DOHH2 (cell line): ENCODE data around the gene ZNF442.

ENCODE experiments used
- EZH2phosphoT487 ChIP-seq: fragments of 200-600 bp; sonication (generic); IDR thresholded peaks from 2 replicates; pipeline ENCODE4 v1.6.1; 2017; ENCODE audit warnings: borderline replicate concordance, mild to moderate bottlenecking, antibody characterized with exemption, low read length, moderate library complexity, mixed read lengths
- TF ChIP-seq, protein P1 (sequence below): fragments of 200-600 bp; sonication (generic); IDR thresholded peaks from one replicate; pipeline ENCODE4 v1.5.1; 2014; ENCODE audit warnings: antibody characterized with exemption, mild to moderate bottlenecking, low read depth, low read length; ENCODE audit not compliant: poor library complexity, severe bottlenecking

DNA sequence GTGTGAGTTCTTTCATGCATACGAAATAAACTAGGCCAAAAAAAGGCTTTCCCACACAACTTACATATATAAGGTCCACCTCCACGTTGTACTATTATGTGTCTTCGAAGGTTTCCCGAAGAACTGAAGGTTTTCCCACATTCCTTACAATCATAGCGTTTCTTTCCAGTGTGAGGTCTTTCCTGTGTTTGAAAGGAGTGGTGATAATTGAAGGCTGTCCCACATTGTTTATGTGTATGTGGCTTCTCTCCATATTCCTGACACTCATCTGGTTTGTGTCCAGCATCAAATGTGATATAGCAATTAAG lies 14.6 kb downstream of the ZNF442 start:
- TF ChIP-seq, protein P1, sequence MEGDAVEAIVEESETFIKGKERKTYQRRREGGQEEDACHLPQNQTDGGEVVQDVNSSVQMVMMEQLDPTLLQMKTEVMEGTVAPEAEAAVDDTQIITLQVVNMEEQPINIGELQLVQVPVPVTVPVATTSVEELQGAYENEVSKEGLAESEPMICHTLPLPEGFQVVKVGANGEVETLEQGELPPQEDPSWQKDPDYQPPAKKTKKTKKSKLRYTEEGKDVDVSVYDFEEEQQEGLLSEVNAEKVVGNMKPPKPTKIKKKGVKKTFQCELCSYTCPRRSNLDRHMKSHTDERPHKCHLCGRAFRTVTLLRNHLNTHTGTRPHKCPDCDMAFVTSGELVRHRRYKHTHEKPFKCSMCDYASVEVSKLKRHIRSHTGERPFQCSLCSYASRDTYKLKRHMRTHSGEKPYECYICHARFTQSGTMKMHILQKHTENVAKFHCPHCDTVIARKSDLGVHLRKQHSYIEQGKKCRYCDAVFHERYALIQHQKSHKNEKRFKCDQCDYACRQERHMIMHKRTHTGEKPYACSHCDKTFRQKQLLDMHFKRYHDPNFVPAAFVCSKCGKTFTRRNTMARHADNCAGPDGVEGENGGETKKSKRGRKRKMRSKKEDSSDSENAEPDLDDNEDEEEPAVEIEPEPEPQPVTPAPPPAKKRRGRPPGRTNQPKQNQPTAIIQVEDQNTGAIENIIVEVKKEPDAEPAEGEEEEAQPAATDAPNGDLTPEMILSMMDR: no peak
- TF ChIP-seq EZH2phosphoT487: no peak
